Duodenal mucosa (tissue), 2 donors: ENCODE results near the gene HOXB9.

ENCODE experiments used
- H3K27ac ChIP-seq: one replicate; pipeline ENCODE4 v1.7.0; 2013; ENCODE audit warnings: low read depth, low read length
- H3K27me3 ChIP-seq, 2 donors: one replicate each; pipeline ENCODE4 v1.7.0; 2013; ENCODE audit warnings: low read length in 2 of 2, control low read depth in 1 of 2; ENCODE audit not compliant: insufficient read depth in 2 of 2, control insufficient read depth in 1 of 2
- H3K36me3 ChIP-seq, 2 donors: one replicate each; pipeline ENCODE4 v1.7.0; 2013; ENCODE audit warnings: low read length in 2 of 2, control low read depth in 1 of 2; ENCODE audit not compliant: insufficient read depth in 2 of 2, control insufficient read depth in 1 of 2
- H3K4me1 ChIP-seq, 2 donors: one replicate each; pipeline ENCODE4 v1.7.0; 2013; ENCODE audit warnings: low read length in 2 of 2, control low read depth in 1 of 2; ENCODE audit not compliant: insufficient read depth in 2 of 2, control insufficient read depth in 1 of 2
- H3K4me3 ChIP-seq, 2 donors: one replicate each; pipeline ENCODE4 v1.7.0; 2013; ENCODE audit warnings: low read length in 2 of 2, low read depth in 1 of 2
- H3K9ac ChIP-seq, 2 donors: one replicate each; pipeline ENCODE4 v1.7.0; 2013; ENCODE audit warnings: low read length in 2 of 2, low read depth in 1 of 2
- H3K9me3 ChIP-seq, 2 donors: one replicate each; pipeline ENCODE4 v1.7.0; 2013; ENCODE audit warnings: low read length in 2 of 2, control low read depth in 1 of 2; ENCODE audit not compliant: control insufficient read depth in 1 of 2

The HOXB9 gene

DNA sequence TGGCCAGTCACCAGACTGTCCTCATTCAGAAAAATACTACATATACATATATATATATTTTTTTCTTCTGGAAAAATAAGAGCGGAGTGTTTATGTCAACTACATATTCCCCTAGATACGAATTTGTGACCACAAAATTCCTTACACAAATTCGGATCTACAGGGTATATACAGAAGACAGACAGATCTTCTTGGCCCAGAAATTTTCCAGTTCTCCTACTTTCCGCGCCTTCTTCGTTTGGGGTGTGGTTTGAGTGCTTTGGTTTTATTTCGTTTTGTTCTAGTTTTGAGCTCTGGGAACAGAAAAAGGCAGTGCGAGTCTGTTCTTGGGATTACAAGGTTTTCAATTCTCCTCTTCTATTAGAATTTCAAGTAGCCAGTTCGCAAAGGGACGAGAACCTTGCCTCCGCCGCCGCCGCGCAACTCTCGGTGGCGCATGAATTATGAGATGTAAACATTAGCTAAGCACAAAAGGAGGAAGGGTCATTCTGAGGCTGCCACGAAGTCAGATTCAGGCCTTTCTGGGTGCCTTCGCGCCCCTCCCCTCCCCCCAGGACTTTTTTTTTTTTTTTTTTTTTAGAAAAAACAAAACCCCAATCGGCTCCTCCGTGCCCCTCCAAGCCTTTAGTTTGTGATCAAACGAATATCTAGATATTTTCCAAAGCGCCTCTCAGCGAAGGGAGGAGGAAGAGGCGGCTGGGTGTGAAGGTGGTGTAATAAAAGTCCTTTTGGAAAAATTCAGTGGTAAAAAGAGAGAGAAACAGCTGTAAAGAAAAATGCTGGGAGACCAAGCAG lies 46.2 kb downstream of the HOXB9 start:
- Histone ChIP-seq H3K4me1 (peaks cover 0 to 11% of the 10 kb centered on the region in 2 donors), H3K27me3 (peaks cover 54 to 84% of the 10 kb centered on the region in 2 donors), H3K36me3 (no peaks in the 10 kb centered on the region), H3K27ac (peak overlapping the region; percentile 61), H3K9ac (peak overlapping the region; percentile 53 to 66), H3K9me3 (no peaks in the 10 kb centered on the region), H3K4me3 (peak overlapping the region in 1 of 2 donors; percentile 55)

DNA sequence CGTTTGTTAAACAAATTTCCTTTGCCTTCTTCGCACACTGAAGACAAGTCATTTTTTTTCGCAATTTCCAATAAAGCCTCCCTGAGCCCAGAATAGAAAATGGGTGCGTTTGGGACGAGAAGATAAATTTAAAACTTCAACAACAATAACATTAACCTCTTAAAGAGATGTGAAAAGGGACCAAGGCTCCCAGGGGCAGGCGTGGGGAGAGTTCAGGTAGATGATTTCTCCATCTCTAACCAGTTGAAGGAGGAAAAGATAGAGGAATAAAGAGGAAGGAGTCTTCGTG lies 46.7 kb downstream of the HOXB9 start:
- Histone ChIP-seq H3K4me3 (peak overlapping the region; percentile 21 to 57), H3K4me1 (peaks cover 0 to 11% of the 10 kb centered on the region in 2 donors), H3K9me3 (no peaks in the 10 kb centered on the region), H3K36me3 (no peaks in the 10 kb centered on the region), H3K9ac (peak overlapping the region in 1 of 2 donors; percentile 69), H3K27ac (peak overlapping the region; percentile 45), H3K27me3 (peaks cover 58 to 87% of the 10 kb centered on the region in 2 donors)

DNA sequence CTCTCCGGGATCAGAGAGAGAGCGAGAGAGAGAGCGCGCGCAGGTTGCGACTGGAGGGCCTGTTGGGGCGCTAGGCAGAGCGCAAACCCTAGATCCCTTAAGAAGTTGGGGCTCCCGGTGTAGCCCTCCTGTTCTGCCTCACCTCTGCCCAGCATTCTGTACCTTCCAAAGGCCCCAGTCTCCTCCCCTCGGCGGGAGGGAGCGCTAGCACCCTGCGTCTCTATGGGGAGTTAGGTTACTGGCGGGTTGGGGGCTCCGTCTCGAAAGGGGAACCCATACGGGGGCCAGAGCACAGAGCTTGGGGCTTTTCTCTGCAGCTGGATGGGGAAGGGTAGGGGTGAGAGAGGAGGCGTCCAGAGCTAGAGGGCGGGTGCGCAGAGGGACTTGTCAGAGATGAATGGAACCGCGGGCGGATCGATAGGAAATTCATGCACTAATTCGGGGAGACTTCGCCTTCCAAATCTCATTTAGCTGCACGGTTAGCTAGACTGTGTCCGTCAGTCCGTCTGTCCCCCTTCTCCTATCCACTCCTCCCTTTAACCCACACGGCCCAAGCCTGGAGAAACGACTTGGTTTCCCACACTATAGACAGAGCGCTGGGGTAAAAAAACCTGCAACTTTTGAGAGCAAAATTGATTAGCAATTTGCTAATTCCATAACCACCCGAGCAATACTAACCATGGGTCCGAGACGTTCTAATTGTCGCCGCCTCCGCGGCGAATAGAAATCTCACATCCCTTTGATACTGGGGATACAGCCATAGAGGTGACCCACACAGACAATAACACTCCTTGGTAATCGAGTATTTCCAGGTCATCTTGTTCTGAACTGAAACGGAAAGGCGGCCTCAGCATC lies 47.3 kb downstream of the HOXB9 start:
- no peaks in the 10 kb centered on the region for H3K9me3 ChIP-seq
- peak overlapping the region; percentile 37 to 69 for H3K9ac ChIP-seq
- H3K4me1 ChIP-seq = peaks cover 0 to 11% of the 10 kb centered on the region in 2 donors
- peak overlapping the region; percentile 57 to 59 for H3K4me3 ChIP-seq
- H3K36me3 ChIP-seq = no peaks in the 10 kb centered on the region
- peaks cover 57 to 87% of the 10 kb centered on the region in 2 donors for H3K27me3 ChIP-seq
- peak overlapping the region; percentile 77 for H3K27ac ChIP-seq

- Histone ChIP-seq H3K4me3 (peak within 1 kb of the TSS; percentile 57 to 59), H3K27ac (peak within 1 kb of the TSS; percentile 77), H3K36me3 (no peaks in the 10 kb centered on the region), H3K9me3 (no peaks in the 10 kb centered on the region), H3K27me3 (peaks cover 58 to 87% of the 10 kb centered on the region in 2 donors), H3K9ac (peak within 1 kb of the TSS; percentile 46 to 69), H3K4me1 (peaks cover 0 to 5% of the 10 kb centered on the region in 2 donors)
These were observed 48.1 kb downstream of the HOXB9 start, which contains the start of gene HOXB4 for GRCh38 chr17:48577946-48578615. TSS of gene HOXB4 (minus strand) at chr17:48578350. CDS start at chr17:48578319, 31 bp downstream.

GRCh38 chr17:48577330-48577945 lies 48.7 kb downstream of the HOXB9 start:
- Histone ChIP-seq H3K27ac (peak overlapping the region; percentile 57), H3K4me3 (peak overlapping the region; percentile 52 to 57), H3K9me3 (no peaks in the 10 kb centered on the region), H3K4me1 (peaks cover 0 to 5% of the 10 kb centered on the region in 2 donors), H3K36me3 (no peaks in the 10 kb centered on the region), H3K9ac (peak overlapping the region; percentile 46 to 54), H3K27me3 (peaks cover 58 to 87% of the 10 kb centered on the region in 2 donors)

DNA sequence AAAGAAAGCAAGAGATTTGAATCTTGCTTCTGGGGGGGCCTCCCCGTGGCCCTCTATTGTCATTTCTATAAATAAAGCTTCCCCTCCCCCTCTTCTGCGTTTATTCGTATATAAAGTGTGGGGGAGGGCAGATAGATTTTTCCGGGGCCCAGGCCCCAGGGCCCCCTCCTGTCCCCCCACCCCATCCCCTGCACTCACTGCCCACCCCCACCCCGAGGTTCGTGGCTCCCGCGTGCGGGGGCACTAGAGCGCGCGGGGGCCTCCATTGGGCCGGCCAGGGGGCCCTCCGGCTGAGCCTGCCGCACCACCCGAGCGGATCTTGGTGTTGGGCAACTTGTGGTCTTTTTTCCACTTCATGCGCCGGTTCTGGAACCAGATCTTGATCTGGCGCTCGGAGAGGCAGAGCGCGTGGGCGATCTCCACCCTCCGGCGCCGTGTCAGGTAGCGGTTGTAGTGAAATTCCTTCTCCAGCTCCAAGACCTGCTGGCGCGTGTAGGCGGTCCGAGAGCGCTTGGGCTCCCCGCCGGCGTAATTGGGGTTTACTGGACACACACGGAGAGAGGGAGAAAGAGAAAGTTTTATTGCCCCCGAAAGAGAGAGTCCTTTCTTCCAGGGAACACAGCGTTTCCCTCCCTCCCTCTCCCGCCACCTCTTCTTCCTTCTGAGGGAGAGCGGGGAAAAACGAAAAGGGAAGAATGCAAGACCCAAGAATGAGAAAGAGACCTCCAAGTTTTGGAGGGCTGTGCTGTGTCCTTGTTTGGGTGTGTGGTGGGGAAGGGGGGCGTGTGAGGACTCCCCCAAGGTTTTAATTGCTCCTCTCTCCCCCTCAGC lies 49.5 kb downstream of the HOXB9 start:
- peak overlapping the region; percentile 81 for H3K27ac ChIP-seq
- no peaks in the 10 kb centered on the region for H3K9me3 ChIP-seq
- H3K4me1 ChIP-seq = peaks cover 0 to 5% of the 10 kb centered on the region in 2 donors
- peak overlapping the region; percentile 46 to 54 for H3K9ac ChIP-seq
- no peaks in the 10 kb centered on the region for H3K36me3 ChIP-seq
- H3K4me3 ChIP-seq = peak overlapping the region; percentile 52 to 57
- H3K27me3 ChIP-seq = peaks cover 62 to 87% of the 10 kb centered on the region in 2 donors

- Histone ChIP-seq H3K4me3 (peak overlapping the region in 1 of 2 donors; percentile 9), H3K27me3 (peaks cover 62 to 87% of the 10 kb centered on the region in 2 donors), H3K36me3 (no peaks in the 10 kb centered on the region), H3K9ac (peak overlapping the region; percentile 3 to 9), H3K4me1 (peaks cover 0 to 5% of the 10 kb centered on the region in 2 donors), H3K9me3 (no peaks in the 10 kb centered on the region), H3K27ac (peak overlapping the region; percentile 81)
These were observed 50.3 kb downstream of the HOXB9 start for GRCh38 chr17:48575673-48576478.

DNA sequence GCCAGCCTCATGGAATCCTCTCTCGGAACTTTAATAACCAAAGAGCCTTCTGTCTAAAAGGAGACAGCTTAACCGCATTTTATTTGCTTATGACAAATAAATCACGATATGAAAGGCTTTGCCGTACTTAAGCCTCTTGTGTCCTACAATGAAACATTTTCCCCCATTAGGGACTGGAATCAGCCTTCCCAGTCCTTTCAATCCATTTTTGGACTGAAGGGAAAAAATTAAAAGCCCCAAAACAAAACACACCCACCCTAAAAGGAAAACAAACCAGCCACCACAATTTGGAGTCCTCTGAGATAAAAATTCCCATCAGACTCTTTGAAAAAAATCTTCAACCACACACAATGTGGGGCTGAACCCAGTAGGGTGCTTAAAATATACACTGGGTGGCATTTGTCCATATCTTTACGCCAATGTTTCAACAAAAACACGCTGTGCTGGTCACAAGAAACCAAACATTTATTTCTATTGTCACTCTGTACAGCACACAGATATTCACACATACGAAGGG lies 51.0 kb downstream of the HOXB9 start:
- Histone ChIP-seq H3K4me1 (peaks cover 0 to 5% of the 10 kb centered on the region in 2 donors), H3K9me3 (no peaks in the 10 kb centered on the region), H3K9ac (no peak overlapping the region), H3K27me3 (peaks cover 62 to 87% of the 10 kb centered on the region in 2 donors), H3K36me3 (no peaks in the 10 kb centered on the region), H3K27ac (peak overlapping the region; percentile 30), H3K4me3 (no peak overlapping the region)
